Fibroblast of lung (primary cell): ENCODE measurements around the gene CEP152. TPM values are rescaled to one million over a fixed set of nuclear protein-coding genes. Genes with fewer than 3 reads are reported as not detected.

Source experiments
- DNase-seq, 2 donors: peaks; one replicate each; pipeline versions ENCODE4 v3.0.0 to v3.0.0-alpha.2; 2010; ENCODE audit warnings: low read depth in 2 of 2
- H2AFZ ChIP-seq: 2 replicates; pipeline ENCODE4 v1.5.1; 2012; ENCODE audit warnings: low read length, control low read depth, inconsistent platforms
- H3K27ac ChIP-seq: 2 replicates; pipeline ENCODE4 v1.5.1; 2011; ENCODE audit warnings: low read length, control low read depth; ENCODE audit not compliant: insufficient read depth
- H3K27me3 ChIP-seq: 2 replicates; pipeline ENCODE4 v1.5.1; 2011; ENCODE audit warnings: mild to moderate bottlenecking, low read length; ENCODE audit not compliant: control insufficient read depth, insufficient read depth
- H3K36me3 ChIP-seq: 2 replicates; pipeline ENCODE4 v1.5.1; 2011; ENCODE audit warnings: low read length; ENCODE audit not compliant: control insufficient read depth, insufficient read depth
- H3K4me1 ChIP-seq: 2 replicates; pipeline ENCODE4 v1.5.1; 2011; ENCODE audit warnings: low read length; ENCODE audit not compliant: control insufficient read depth, insufficient read depth; ENCODE audit errors: extremely low read depth
- H3K4me2 ChIP-seq: 2 replicates; pipeline ENCODE4 v1.5.1; 2011; ENCODE audit warnings: low read length, control low read depth; ENCODE audit not compliant: insufficient read depth; ENCODE audit errors: extremely low read depth
- H3K4me3 ChIP-seq, 4 experiments: fragments of 200-600 bp in 1 of 4; sonication (generic) in 1 of 4; replicated peaks in 1 of 4; 2 replicates each; pipeline ENCODE4 v1.5.1; 2011 to 2016; ENCODE audit warnings: low read length in 4 of 4, low read depth in 3 of 4, mild to moderate bottlenecking in 3 of 4, control low read depth in 2 of 4, inconsistent platforms in 1 of 4, mixed read lengths in 1 of 4; ENCODE audit not compliant: insufficient read depth in 1 of 4; ENCODE audit errors: control extremely low read depth in 1 of 4
- H3K79me2 ChIP-seq: 2 replicates; pipeline ENCODE4 v1.5.1; 2012; ENCODE audit warnings: mild to moderate bottlenecking, low read length, inconsistent platforms; ENCODE audit not compliant: control insufficient read depth, insufficient read depth
- H3K9ac ChIP-seq: 2 replicates; pipeline ENCODE4 v1.5.1; 2011; ENCODE audit warnings: mild to moderate bottlenecking, low read length, control low read depth; ENCODE audit not compliant: insufficient read depth
- H3K9me3 ChIP-seq: 2 replicates; pipeline ENCODE4 v1.5.1; 2012; ENCODE audit warnings: low read depth, low read length; ENCODE audit not compliant: control insufficient read depth, insufficient read depth
- H4K20me1 ChIP-seq: 2 replicates; pipeline ENCODE4 v1.5.1; 2011; ENCODE audit warnings: low read length; ENCODE audit not compliant: control insufficient read depth, insufficient read depth; ENCODE audit errors: extremely low read depth
- EZH2 ChIP-seq: IDR thresholded peaks from 2 replicates; pipeline ENCODE4 v1.5.1; 2012; ENCODE audit warnings: low read length, control low read depth, mild to moderate bottlenecking; ENCODE audit errors: missing control alignments
- polyA plus RNA-seq, 2 donors: library from polyadenylated mRNA; depleted of rRNA in 1 of 2; stranded (reverse) in 1 of 2; unstranded in 1 of 2; fragments of >200 nt; gene quantifications; 2 replicates each; pipeline ENCODE4 v1.2.1, GENCODE V29; 2011 to 2012; ENCODE audit warnings: missing spikeins in 1 of 2
- total RNA-seq: library from RNA; depleted of rRNA; stranded (reverse); fragments of >200 nt; gene quantifications from 2 replicates; pipeline ENCODE4 v1.2.1, GENCODE V29; 2014
- TF ChIP-seq, protein P1 (sequence below), 2 donors: IDR thresholded peaks in 1 of 2; conservative IDR thresholded peaks in 1 of 2; 1 replicate in 1 of 2; 2 replicates in 1 of 2; pipeline ENCODE4 v1.5.1; 2011 to 2012; ENCODE audit warnings: low read length in 2 of 2, control low read depth in 1 of 2, inconsistent platforms in 1 of 2, low read depth in 1 of 2, mild to moderate bottlenecking in 1 of 2

The CEP152 gene
- total and polyA plus RNA-seq, 2 donors (not counting 1 experiment from before 2014, with no cell fraction given), result 0.72 to 7.8 TPM

DNA sequence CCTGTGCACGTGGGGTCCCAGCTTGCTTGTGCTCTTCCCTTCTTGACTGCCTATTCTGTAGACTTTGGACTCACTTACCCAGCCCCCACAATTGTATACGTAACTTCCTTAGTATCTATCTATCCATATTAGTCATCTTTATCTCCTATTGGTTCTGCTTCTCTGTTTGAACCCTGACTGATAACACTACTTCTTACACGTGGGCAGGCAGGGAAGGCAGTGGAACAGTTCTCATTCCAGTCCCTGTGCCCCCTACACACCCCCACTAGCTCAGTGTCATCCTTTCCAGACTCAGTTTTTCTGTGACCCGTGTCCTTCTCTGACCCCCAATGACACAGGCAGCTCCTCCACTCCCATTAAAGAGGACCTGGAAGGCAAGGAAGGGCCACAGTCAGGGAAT, 91.2 kb downstream of the CEP152 start:
- H3K9me3 ChIP-seq, result no peaks in the 10 kb centered on the region
- H3K4me3 ChIP-seq, result no peak overlapping the region
- no peaks in the 10 kb centered on the region for H3K79me2 ChIP-seq
- H3K27me3 ChIP-seq, result no peaks in the 10 kb centered on the region
- H3K4me2 ChIP-seq, result no peak overlapping the region
- H4K20me1 ChIP-seq, result no peaks in the 10 kb centered on the region
- no peak for DNase-seq
- no peaks in the 10 kb centered on the region for H3K36me3 ChIP-seq
- no peak for TF ChIP-seq EZH2
- no peak overlapping the region for H2AFZ ChIP-seq
- no peak overlapping the region for H3K27ac ChIP-seq
- peaks cover 7% of the 10 kb centered on the region for H3K4me1 ChIP-seq
- no peak overlapping the region for H3K9ac ChIP-seq

- Histone ChIP-seq H3K36me3 (no peaks in the 10 kb centered on the region), H3K27me3 (no peaks in the 10 kb centered on the region), H4K20me1 (no peaks in the 10 kb centered on the region), H3K4me1 (peaks cover 7% of the 10 kb centered on the region), H3K79me2 (no peaks in the 10 kb centered on the region), H3K4me3 (no peak overlapping the region), H3K4me2 (no peak overlapping the region), H3K9me3 (no peaks in the 10 kb centered on the region), H3K9ac (no peak overlapping the region), H3K27ac (no peak overlapping the region), H2AFZ (no peak overlapping the region)
- TF ChIP-seq, protein P1, sequence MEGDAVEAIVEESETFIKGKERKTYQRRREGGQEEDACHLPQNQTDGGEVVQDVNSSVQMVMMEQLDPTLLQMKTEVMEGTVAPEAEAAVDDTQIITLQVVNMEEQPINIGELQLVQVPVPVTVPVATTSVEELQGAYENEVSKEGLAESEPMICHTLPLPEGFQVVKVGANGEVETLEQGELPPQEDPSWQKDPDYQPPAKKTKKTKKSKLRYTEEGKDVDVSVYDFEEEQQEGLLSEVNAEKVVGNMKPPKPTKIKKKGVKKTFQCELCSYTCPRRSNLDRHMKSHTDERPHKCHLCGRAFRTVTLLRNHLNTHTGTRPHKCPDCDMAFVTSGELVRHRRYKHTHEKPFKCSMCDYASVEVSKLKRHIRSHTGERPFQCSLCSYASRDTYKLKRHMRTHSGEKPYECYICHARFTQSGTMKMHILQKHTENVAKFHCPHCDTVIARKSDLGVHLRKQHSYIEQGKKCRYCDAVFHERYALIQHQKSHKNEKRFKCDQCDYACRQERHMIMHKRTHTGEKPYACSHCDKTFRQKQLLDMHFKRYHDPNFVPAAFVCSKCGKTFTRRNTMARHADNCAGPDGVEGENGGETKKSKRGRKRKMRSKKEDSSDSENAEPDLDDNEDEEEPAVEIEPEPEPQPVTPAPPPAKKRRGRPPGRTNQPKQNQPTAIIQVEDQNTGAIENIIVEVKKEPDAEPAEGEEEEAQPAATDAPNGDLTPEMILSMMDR (conservative IDR thresholded peaks at IDR 0.05 in 1 of 2, IDR thresholded peaks at IDR 0.05 in 1 of 2; ENCODE audit: low read depth in 1 of 2, low read length in 2 of 2), result no peak
- TF ChIP-seq EZH2, result no peak
- DNase-seq, result peak in 1 of 2 donors; percentile 53
These were observed 92.2 kb downstream of the CEP152 start for GRCh38 chr15:48718646-48719045.

DNA sequence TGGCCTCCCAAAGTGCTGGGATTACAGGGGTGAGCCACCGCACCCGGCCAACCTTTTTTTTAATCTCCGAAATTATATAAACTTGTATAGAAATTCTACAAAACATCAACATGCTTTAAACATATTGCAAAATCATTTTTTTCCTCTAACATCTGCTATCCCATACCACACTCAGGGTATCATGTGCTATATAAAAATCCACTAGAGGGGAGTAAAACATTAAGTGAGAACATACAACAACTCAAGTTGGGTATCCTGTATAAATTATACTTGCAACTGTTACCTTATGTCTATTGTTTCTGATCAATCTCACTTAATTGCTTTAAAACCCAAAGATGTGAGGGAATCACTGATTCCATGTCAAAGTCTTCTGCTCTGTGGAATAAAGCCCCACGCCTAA, 93.4 kb downstream of the CEP152 start:
- H3K79me2 ChIP-seq, result no peaks in the 10 kb centered on the region
- DNase-seq, result peak in 1 of 2 donors; percentile 43
- no peaks in the 10 kb centered on the region for H3K36me3 ChIP-seq
- no peaks in the 10 kb centered on the region for H3K27me3 ChIP-seq
- H3K9ac ChIP-seq, result no peak overlapping the region
- H3K4me3 ChIP-seq, result no peak overlapping the region
- no peak overlapping the region for H3K27ac ChIP-seq
- H4K20me1 ChIP-seq, result no peaks in the 10 kb centered on the region
- H3K4me2 ChIP-seq, result no peak overlapping the region
- H2AFZ ChIP-seq, result no peak overlapping the region
- no peaks in the 10 kb centered on the region for H3K4me1 ChIP-seq
- TF ChIP-seq, protein P1 (conservative IDR thresholded peaks at IDR 0.05 in 1 of 2, IDR thresholded peaks at IDR 0.05 in 1 of 2; ENCODE audit: low read depth in 1 of 2, low read length in 2 of 2), result no peak
- TF ChIP-seq EZH2, result no peak
- H3K9me3 ChIP-seq, result no peaks in the 10 kb centered on the region
